NCI-H2029 (cell line): ENCODE measurements around the gene TMPRSS9.
A peak's percentile ranks its signal among the peaks of the same experiment; 100 is the strongest.

ENCODE experiments used
- DNase-seq: peaks from one replicate; lab custom pipeline; 2025; lab: John Stamatoyannopoulos, UW

The TMPRSS9 gene

DNA sequence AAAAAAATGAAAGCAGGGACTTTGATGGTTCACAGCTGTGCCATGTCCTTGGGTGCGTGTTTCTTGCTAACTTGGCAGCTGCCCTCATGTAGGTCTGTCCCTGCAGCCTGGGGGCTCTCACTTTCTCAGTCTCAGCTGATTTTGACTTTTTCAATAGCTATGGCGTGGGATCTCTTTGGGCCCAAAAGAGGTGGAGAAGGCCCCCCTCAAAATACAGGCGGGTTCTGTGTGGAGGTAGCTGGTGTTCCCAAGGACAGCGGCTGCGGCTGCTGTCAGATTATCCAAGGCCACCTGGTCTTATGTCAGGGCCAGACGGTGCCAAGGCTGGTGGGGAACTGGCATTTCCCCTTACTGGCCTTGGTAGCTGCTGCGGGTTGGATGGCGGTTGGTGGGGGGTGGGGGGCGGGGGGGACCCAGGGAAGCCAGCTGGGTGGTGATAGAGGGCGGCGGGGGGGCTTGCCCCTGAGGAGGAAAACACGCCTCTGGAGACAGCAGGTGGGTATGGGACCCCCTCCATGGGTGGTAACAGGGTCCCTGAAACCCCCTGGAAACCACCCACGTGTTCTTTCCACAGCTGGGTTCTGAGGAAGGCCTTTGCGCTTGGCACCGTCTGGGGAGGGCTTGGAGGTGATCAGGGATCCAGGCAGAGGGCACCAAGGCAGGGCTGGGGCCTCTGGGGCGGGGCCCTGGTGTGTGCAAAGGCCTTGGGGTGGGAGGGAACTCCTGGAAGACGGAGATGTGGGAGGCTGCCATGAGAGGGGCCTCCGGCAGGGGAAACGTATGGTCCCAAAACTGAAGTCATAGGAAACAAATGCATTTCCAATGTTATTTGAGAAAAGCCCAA, 63.2 kb downstream of the TMPRSS9 start:
- DNase-seq = no peak

DNA sequence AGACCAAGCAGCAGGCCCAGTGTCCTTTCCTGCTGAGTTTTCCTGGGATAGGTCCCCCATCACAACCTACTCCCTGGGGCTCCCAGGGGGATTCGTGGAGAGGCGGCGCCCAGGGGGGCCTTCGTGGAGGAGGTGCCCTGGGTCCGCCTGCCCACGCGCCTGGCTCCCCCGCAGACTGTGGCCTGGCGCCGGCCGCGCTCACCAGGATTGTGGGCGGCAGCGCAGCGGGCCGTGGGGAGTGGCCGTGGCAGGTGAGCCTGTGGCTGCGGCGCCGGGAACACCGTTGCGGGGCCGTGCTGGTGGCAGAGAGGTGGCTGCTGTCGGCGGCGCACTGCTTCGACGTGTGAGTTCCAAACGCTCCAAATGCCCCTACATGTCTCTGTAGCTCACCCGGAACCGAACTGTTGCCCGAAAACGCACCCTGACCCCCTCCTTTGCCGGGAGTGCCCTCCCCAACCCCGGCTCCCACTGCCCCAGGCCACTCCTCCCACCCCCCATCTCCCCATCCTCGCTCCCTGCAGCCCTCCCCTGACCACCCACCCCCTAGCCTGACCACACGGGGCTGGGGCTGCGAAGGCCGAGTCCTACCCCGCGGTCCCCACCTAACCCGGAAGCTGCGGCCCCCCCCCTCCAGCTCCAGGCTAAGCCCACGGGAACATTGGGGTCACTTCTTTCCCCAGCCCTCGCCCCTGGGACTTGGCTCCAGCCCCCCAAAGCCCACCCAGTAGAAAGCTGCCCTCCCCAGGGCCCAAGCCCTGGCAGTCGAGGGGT, 64.0 kb downstream of the TMPRSS9 start:
- no peak for DNase-seq

DNA sequence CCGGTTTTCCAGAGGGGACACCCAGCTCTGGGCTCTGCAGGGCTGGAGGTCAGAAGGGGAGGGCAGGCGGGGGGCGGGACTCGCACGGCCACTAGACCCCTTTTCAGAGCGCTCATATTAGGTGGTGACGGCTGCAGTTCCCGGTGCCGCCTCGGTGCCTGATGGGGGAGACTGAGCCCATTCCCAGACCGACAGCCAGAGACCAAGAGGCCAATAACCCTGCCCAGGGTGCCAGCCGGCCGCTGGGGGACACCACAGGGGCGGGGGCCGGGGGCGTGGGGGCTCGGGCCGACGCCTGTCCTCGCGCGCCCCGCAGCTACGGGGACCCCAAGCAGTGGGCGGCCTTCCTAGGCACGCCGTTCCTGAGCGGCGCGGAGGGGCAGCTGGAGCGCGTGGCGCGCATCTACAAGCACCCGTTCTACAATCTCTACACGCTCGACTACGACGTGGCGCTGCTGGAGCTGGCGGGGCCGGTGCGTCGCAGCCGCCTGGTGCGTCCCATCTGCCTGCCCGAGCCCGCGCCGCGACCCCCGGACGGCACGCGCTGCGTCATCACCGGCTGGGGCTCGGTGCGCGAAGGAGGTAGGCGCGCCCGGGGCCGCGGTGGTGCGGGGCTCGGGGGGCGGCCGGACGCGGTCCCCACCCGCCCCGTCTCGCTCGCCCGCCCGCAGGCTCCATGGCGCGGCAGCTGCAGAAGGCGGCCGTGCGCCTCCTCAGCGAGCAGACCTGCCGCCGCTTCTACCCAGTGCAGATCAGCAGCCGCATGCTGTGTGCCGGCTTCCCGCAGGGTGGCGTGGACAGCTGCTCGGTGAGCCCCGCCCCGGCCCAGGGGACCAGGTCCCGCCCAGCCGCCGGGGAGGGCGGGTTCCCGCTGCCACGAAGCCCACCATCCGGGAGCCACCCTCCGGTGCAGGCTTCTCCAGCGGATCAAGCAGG, 64.9 kb downstream of the TMPRSS9 start:
- no peak for DNase-seq

DNA sequence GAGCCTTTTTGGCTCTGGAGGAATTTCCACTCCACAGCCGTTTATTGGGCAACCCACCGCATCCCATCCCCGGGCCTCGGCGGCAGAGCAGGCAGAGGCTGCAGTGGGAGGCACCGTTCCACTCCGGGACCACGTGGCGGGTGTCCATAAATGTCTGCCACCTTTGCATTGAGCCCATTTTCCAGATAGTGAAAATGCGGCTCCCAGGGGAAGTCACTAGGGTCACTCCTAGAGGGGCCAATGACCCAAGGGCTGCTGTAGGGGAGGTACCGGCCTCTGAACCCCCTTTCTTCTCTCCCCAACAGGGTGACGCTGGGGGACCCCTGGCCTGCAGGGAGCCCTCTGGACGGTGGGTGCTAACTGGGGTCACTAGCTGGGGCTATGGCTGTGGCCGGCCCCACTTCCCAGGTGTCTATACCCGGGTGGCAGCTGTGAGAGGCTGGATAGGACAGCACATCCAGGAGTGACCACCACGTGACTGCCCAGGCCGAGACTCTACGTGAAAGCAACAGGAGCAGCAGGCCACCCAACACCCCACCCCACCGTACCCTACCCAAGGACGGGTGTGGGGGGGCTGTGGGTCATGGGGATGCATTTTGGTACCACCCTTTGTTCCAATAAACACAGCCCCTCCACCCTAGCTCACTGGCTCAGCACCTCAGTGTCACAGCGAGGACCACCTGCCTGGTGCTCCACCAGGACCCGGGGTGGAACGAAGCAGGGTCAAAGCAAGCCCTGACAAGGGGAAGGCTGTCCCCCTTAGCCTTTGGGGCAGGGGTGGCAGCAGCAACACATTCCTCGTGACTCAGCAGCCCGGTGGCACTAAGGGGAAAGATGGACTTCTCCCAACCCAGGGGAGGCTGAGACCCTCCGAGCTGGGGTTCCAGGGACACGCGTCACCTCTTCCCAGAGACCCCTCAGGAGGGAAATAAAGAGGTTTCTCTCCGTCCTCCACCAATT, 65.8 kb downstream of the TMPRSS9 start:
- DNase-seq = no peak

DNA sequence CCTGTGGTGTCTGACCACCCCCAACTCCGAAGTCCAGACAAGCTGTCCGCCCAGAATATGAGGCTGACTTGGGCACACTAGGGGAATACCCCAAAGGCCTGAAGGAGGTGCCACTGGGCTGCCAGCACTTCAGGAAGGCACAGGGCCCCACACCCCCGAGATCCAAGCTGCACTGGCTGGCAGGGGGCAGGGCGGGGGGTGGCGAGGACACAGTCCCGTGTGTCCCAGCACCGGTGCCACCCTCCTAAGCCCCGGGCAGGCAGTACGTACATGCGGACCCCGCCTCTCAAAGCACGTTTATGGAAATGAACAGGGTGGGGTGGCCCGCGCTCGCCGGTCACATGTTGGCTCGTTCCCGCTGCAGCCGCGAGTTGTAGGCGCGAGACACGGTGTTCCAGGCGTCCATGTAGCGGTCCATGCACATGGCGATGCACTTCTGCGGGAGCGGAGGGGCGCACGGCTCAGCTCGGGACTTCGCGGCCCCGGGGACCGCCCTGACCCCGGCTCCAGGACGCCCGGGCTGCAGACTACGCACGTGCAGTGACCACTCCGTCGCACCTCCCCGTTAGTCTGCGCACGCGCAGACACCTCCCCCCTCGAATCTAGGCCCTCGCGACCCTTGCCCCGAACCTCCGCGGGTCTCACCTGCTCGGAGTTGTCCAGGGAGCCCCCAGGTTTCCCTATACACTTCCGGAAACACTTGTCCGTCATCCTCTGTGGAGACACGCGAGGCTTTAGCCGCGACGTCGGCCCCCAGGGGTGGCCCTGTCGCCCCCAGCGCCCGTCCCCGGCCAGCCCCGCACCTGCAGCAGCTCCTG, 66.8 kb downstream of the TMPRSS9 start:
- peak; percentile 20 for DNase-seq

DNA sequence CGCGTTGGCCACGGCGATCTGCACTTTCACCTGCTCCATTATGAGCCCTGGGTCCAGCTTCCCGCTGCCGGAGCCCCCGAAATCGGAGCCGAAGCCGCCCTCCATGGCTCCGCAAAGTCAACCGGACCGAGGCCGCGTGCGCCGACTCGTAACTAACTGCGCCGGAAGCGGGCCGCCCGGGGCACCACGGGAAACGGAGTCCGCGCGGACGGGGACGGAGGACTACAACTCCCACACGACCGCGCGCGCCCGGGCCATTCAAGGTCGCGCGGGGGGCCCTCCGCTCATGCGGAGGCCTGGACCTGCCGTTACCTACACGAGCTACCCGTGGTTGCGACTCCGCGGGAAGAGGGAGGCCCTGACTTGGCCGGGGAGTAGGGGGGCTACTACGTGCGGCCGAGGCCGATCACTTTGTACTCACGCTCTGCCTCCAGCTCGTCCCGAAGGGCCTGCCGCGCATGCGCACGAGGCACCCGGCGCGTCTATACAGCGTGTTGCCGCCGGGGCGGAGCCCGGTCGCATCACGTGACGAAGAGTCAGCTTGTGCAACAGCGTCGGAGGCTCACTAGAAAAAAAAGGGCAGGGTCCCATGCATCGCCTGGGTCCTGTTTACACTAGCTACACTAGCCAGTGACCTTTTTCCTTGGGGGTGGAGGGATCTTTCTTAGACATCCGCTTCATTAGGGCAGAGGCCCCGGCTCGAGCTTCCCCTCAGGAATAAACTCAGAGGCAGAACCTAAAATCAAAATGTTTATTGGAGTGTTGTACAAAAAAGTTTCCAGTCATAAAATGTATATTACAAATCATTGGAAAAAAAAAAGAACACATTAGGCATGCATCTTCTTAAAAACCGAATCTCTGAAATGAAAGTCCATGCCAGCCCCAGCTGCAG, 67.6 kb downstream of the TMPRSS9 start, which contains the start of gene TIMM13:
Gene TIMM13, minus strand, starts transcription at position 158 of the 892 bp plus-strand sequence. Its CDS starts 53 bp downstream, at position 105.
- peak; percentile 96 for DNase-seq

DNA sequence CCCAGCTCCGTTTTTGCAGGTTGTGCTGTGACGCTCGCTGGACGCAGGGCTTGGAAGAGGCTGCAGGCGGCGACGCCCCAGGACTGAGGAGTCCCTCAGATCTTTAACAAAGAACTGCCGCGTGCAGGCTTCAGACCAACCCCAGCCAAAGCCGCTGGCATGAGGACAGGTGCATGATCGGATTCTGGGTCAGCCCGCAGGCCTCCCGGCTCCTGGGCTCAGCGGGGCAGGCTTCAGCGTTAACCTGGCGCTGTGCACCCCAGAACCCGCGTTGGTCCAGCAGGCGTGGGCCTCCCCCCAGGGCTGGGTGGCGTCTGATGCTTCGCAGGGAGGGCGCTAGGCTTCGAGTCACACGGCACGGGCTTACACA, 68.2 kb downstream of the TMPRSS9 start:
- DNase-seq = peak; percentile 37

DNA sequence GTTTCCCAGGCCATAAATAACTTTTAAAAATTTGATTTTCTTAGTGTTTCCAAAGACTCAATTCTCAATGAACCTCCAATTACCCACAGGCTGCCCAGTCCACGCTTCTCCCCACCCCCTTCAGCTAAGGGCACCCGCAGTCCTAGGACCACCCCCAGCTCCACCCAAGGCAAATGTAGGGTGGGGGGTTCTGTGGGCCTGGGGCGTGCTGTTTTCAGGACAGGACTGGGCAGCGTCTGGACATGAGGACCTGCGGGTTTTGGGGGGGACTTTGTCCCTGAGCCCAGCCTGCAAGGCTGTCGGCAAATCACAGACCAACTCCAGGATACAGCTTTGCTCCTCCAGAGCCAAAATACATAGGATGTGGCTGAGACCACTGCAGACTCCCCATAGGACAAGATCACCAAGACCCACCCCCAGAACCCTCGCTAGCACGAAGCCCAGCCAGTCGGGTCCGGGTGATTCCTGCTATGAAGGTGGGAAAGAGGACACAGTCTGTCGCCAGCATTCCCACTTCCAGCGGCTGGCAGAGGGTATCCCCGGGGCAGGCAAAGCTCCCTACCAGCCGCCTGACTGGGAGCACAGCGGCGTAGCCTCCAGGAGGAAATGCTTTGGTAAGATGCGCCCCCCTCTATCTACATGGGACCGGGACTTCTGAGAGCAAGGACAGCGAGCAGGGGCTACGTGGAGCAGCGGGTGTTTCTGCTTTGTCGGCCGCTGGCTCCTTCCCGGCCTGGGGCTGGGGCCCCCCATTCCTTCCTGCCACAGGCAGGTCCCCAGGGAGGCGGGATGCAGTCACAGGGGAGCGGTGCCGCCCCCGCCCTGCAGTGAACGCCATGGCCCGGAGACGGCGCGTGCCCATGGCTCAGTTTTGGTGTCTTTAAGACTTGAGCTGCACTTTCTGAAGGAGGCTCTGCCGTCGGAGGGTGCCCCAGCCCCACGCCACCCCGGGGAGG, 69.0 kb downstream of the TMPRSS9 start:
- DNase-seq = no peak

DNA sequence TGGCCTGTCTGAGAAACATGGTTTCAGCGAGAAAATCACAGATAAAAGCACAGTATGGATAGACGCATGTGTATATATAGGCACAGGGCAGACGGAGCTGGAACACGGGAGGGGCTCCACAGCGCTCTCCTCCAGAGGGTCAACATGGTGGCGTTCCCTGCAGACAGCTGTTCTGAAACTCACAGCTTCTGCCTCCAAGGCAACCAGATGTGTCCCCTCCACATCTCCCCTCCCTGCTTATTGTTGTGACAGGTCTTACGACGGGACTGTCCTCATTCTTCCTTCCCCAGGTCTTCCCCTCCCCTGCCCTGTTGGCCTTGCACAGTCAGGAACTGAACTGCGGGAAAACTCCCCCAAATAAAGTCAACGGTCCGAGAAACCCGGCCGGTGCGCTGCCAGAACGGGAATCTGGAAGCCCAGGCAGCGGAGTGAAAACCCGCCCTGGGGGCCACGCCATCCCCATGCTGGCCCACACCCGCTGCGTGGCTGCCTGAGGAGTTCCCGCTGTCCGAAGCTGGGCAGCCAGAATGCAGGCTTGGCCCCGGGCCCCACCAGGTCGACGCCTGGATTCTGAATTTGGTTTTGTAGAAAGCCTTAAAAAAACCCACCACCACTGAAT, 70.0 kb downstream of the TMPRSS9 start:
- DNase-seq = no peak

DNA sequence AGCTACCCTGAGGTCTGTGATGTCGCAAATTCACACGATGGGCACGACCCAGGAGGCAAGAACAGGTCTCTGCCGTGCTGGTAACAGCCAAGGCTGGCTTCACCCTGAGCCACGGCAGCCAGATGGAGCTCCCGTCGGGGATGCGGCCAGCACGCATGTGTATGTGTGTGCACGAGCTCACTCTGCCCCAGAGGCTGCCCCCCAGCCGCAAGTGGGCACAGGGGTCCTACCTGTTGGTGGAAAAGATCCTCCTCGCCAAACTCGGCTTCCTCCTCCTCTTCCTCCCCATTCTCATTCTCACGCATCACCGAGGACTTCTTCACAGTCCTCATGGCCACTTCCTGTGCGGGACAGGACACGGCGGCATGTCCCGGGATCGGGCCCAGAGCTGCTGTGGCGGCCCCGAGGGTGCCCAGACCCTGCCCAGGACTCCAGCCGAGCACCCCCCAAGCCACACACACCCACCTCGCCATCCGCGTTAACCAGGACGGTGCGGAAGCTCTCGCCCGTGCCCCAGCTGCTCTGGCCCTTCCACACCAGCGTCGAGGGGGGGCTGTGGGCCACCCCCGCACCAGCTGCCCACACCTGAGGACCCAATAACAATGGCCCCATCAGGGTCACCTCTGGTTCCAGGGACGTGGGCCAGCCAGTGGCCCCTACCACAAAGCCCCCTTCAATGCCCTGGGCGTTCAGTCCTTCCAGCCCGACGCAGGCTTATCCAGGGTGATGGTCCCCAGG, 71.4 kb downstream of the TMPRSS9 start:
- DNase-seq = no peak

DNA sequence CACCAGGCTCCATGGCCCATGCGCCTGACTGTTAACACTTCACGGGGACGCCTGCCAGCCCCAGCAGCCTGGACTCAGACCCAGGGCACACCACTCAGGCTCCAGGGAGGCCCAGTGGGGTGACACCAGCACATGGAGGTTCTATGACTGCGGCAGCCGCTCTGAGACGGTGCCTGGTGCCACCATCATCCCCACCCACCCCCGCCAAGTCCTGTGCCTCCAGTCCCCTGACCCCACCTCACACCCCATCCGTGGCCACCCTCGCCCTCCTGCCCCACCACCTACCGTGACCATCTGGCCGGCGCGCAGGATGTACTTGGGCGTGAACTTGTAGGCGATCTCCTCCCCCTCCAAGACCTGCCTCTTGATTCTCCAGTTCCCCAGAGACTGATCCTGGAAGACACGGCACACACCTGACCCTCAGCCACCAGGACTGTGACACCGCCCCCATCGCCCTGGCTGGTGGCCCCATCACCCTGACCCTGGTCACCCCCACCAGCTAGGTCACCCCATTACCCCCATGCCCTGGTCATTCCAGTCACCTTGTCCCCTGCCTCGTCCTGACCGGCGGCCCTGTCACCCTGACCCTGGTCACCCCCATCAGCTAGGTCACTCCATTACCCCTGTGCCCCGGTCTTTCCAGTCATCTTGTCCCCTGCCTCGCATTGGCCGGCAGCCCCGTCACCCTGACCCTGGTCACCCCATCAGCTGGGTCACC, 72.2 kb downstream of the TMPRSS9 start:
- DNase-seq = no peak

DNA sequence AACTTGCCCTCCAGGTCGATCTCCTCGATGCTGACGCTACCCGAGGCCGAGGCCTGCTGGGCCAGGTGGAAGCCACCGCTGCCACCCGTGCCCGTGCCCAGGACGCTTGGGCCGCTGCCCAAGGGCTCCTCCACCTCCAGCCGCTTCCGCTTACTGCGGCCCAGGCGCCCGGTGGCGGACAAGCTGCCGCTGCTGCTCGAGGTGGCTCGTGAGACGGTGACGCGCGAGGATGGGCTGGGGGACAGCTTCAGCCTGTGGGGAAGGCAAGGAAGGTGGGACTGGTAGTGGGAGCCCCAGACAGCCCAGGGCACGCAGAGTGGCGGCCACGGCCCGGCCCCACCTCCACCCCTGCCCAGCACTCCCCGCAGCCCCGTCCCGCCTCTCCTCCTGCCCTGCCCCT, 73.8 kb downstream of the TMPRSS9 start:
- DNase-seq = no peak

DNA sequence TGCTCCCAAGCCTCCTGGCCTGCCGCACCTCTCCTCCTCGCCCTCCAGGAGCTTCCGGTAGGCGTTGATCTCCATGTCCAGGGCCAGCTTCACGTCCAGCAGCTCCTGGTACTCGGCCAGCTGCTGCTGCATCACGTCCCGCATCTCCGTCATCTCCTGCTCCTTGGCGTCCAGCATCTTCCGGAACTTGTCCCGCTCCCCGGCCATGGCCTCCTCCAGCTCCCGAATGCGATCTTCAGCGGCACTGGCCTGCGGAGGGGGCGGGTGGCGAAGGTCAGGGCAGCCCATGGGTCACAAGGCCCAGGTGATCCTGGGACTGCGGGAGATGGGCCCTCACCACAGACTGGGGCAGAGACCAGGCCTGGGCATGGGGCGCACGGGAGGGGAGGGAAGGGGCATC, 74.2 kb downstream of the TMPRSS9 start:
- no peak for DNase-seq

DNA sequence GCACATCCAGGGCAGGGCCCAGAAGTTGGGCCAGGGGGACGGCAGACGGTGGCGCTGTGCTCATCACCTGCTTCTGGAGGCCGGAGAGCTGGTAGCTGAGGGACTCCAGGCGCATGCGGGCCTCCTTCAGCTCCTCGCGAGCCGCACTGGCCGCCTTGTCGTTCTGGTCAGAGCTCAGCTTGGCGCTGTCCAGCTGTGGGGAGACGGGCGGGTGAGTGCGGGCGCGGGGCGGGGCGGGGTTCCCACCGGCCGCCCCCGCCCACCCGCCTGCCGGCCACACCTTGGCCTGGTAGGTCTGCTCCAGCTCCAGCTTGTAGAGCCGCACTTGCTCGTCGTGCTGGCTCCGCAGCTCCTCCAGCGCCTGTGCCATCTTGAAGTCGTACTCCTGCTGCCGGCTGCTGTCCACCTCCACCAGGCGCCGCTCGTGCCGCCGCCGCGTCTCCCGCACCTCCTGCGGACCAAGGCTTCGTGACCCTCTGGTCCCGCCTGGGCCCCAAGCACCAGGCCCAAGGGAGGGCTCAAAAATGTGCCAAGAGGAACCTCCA, 74.7 kb downstream of the TMPRSS9 start:
- no peak for DNase-seq

DNA sequence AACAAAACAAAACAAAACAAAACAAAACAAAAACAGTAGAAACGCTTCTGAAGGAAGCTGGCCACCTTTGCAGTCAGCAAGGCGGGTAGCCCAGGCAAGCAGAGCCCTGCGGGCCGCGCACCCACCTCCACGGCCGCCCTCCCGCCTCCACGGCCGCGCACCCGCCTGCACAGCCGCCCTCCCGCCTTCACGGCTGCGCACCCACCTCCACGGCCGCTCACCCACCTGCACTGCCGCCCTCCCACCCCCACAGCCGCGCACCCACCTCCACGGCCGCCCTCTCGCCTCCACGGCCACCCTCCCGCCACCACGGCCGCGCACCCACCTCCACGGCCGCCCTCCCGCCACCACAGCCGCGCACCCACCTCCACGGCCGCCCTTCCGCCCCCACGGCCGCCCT, 76.3 kb downstream of the TMPRSS9 start:
- DNase-seq = no peak

DNA sequence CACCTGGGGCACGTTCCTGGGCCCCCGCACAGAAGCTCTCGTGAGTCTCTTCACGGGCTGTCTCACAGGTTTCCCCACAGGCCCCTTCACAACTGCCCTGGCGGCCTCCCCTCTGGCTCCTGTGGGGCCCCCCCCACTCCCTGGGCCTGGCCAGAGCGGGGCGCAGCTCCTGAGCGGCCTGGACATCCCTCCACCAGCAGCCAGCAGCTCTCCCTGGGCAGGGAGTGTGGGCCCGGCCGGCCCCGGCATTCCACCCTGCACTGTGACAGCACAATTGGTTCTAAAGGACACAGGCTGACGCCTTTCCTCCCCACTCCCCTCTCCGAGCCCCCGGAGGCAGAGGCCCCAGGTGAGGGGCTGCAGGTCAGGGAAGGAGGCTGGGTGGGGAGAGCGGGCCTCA, 76.9 kb downstream of the TMPRSS9 start:
- DNase-seq = no peak
